Prostate gland (tissue), 2 donors: ENCODE measurements around the gene PRPF6. TPM values are rescaled to one million over a fixed set of nuclear protein-coding genes. Genes with fewer than 3 reads are reported as not detected.

Experiments used
- DNase-seq: peaks from one replicate; pipeline ENCODE4 v3.0.0-alpha.2; 2019; ENCODE audit warnings: low spot score
- H3K27ac ChIP-seq, 2 donors: fragments of 200-600 bp; sonication (generic); 2 replicates each; pipeline ENCODE4 v1.5.1; 2017 to 2019
- H3K27me3 ChIP-seq: fragments of 200-600 bp; sonication (generic); replicated peaks from 2 replicates; pipeline ENCODE4 v1.5.1; 2019; ENCODE audit not compliant: insufficient read depth
- H3K36me3 ChIP-seq, 2 donors: fragments of 200-600 bp; sonication (generic); 1 replicate in 1 of 2; 2 replicates in 1 of 2; pipeline versions ENCODE4 v1.5.1 to v1.8.1; 2017 to 2019
- H3K4me1 ChIP-seq: fragments of 200-600 bp; sonication (generic); replicated peaks from 2 replicates; pipeline ENCODE4 v1.5.1; 2019
- H3K4me3 ChIP-seq, 2 donors: fragments of 200-600 bp; sonication (generic); 2 replicates each; pipeline ENCODE4 v1.5.1; 2017 to 2019
- H3K9me3 ChIP-seq: fragments of 200-600 bp; sonication (generic); 2 replicates; pipeline ENCODE4 v1.5.1; 2017
- POLR2A ChIP-seq: fragments of 450-650 bp; IDR thresholded peaks from one replicate; pipeline ENCODE4 v1.6.1; 2016; ENCODE audit warnings: antibody characterized with exemption, mild to moderate bottlenecking
- POLR2AphosphoS5 ChIP-seq: sonication (generic); formaldehyde crosslinking; IDR thresholded peaks from one replicate; pipeline ENCODE4 v1.6.1; 2017; ENCODE audit warnings: antibody characterized with exemption
- WGBS: methylation state at CpG from one replicate; pipeline ENCODE4 v1.1.5; 2018; 5-methylcytosine and 5-hydroxymethylcytosine counted together
- intact Hi-C: fragments of 100-400 bp; cut with DNase I; formaldehyde crosslinking; loops from one replicate; pipeline ENCODE4 v1.14.2; 2022
- total RNA-seq, 2 donors: library from RNA; depleted of rRNA; stranded (reverse); fragments of >200 nt; gene quantifications; one replicate each; pipeline ENCODE4 v1.1.0, GENCODE V29; 2016
- TF ChIP-seq, protein P1 (sequence below), 4 experiments: fragments of 200-600 bp in 2 of 4; fragments of 450-650 bp in 2 of 4; sonication (generic) in 2 of 4; IDR thresholded peaks; 1 replicate in 3 of 4; 2 replicates in 1 of 4; pipeline ENCODE4 v1.5.1; 2016 to 2019; ENCODE audit warnings: antibody characterized with exemption in 4 of 4, mild to moderate bottlenecking in 2 of 4, moderate library complexity in 2 of 4

PRPF6 gene
- total RNA-seq, 2 donors from 2014 or later = 60.9 to 99.6 TPM

DNA sequence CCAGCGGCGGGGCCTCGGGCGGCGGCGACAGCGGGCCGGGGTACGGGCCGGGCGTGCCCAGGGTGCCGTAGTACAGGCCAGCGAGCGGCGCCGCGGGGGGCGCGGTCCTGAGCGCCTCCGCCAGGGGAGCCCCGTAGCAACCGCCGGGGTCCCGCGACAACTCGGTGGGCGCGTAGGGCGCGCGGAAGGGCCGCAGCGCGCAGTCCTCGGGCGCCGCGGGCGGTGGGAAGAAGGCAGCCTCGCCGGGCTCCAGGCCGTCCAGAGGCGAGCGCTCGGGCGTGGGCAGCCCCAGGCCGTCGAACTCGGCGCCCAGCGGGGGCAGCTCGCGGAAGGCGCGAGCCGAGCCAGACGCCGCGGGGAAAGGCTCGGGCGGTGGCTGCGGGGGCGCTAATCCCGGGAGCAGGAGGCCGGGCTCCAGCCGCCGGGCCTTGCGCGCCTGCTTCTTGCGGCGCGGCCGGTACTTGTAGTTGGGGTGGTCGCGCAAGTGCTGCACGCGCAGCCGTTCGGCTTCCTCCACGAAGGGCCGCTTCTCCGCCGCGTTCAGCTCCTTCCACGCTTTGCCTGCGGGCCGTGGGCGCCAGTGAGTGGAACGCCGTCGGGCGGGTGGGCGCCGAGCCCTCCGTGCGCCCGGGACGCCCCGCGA lies 67.6 kb downstream of the PRPF6 start:
- 5% methylated on average over 31 of the region's 101 CpGs for WGBS
- H3K4me1 ChIP-seq = peaks cover 3% of the 10 kb centered on the region
- peaks cover 13% of the 10 kb centered on the region for H3K27me3 ChIP-seq
- H3K4me3 ChIP-seq = peak overlapping the region in 1 of 2 donors; percentile 5
- intact Hi-C loops = no loop called here
- no peak for DNase-seq
- H3K9me3 ChIP-seq = no peaks in the 10 kb centered on the region
- TF ChIP-seq, protein P1, sequence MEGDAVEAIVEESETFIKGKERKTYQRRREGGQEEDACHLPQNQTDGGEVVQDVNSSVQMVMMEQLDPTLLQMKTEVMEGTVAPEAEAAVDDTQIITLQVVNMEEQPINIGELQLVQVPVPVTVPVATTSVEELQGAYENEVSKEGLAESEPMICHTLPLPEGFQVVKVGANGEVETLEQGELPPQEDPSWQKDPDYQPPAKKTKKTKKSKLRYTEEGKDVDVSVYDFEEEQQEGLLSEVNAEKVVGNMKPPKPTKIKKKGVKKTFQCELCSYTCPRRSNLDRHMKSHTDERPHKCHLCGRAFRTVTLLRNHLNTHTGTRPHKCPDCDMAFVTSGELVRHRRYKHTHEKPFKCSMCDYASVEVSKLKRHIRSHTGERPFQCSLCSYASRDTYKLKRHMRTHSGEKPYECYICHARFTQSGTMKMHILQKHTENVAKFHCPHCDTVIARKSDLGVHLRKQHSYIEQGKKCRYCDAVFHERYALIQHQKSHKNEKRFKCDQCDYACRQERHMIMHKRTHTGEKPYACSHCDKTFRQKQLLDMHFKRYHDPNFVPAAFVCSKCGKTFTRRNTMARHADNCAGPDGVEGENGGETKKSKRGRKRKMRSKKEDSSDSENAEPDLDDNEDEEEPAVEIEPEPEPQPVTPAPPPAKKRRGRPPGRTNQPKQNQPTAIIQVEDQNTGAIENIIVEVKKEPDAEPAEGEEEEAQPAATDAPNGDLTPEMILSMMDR (IDR thresholded peaks at IDR 0.05) = no peak
- TF ChIP-seq POLR2AphosphoS5 = no peak
- no peak for TF ChIP-seq POLR2A
- no peak overlapping the region for H3K27ac ChIP-seq
- H3K36me3 ChIP-seq = no peaks in the 10 kb centered on the region

DNA sequence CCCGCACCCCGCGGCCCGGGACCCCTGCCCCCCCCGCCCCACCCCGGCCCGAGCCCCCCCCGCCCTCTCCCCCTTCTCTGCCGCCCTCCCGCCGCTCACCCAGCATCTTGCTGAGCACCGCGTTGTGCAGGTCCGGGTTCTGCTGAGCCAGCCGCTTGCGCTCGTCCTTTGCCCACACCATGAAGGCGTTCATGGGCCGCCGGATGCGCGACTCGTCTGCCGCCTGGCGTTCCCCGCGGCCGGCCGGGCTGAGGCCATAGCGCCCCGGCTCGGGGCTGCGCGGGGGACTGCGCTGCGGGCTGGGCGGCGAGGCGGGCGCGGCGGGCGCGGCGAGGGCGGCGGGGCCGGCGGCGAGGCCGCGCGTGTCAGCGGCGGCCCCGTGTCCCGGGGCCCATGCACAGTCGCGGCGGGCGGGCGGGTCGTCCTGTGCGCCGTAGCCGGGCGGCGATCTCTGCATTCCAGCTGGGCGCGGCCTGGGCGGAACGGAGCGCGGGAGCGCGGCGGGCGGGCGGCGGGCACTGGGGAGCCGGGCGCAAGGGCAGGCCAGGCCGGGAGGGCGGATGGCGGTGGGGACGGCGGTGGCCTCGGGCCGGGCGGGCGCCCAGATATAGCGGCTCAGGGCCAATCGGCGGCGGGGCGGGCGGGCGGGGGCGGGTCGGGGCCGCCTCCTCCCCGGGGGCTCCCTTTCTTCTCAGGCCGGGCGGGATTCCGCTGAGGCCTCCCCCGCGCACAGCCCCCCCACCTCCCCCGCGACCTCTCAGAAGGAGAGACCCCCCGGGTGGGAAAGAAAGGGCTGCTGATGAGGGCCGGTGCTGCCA lies 68.3 kb downstream of the PRPF6 start, which contains the start of gene SOX18:
TSS of gene SOX18 (minus strand) at position 580 of the 818 bp plus-strand sequence. CDS start at position 457, 123 bp downstream.
- no peaks in the 10 kb centered on the region for H3K9me3 ChIP-seq
- TF ChIP-seq POLR2A = no peak
- TF ChIP-seq, protein P1 (IDR thresholded peaks at IDR 0.05) = no peak
- no peak for TF ChIP-seq POLR2AphosphoS5
- intact Hi-C loops = no loop called here
- no peak within 1 kb of the TSS for H3K27ac ChIP-seq
- H3K4me3 ChIP-seq = peak within 1 kb of the TSS; percentile 4 to 18
- H3K27me3 ChIP-seq = peaks cover 13% of the 10 kb centered on the region
- peaks cover 3% of the 10 kb centered on the region for H3K4me1 ChIP-seq
- no peaks in the 10 kb centered on the region for H3K36me3 ChIP-seq
- under 1% methylated on average over 75 of the region's 111 CpGs for WGBS
- no peak for DNase-seq

DNA sequence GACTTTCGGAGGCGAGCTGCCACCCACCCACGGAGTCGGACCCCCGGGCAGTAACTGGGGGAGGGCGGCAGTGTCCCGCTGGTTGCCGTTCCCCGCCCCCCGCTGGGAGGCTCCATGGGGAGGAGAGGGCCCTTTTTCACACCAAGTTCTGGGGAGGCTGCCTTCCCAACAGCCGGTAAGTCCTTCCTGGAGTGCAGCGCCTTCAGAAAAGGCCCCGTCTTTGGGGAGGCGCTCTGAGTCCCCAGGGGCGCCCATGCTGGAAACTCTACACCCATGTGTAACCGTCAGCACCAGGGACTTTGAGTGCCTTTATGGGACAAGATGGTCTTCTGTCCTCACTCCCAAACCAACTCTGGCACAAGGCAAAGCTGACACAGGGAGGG lies 68.9 kb downstream of the PRPF6 start:
- H3K4me3 ChIP-seq = peak overlapping the region in 1 of 2 donors; percentile 18
- peaks cover 13% of the 10 kb centered on the region for H3K27me3 ChIP-seq
- peaks cover 3% of the 10 kb centered on the region for H3K4me1 ChIP-seq
- H3K36me3 ChIP-seq = no peaks in the 10 kb centered on the region
- DNase-seq = no peak
- 18% methylated on average over 16 of the region's 16 CpGs for WGBS
- no peaks in the 10 kb centered on the region for H3K9me3 ChIP-seq
- no peak for TF ChIP-seq POLR2AphosphoS5
- TF ChIP-seq POLR2A = no peak
- no peak overlapping the region for H3K27ac ChIP-seq
- intact Hi-C loops = no loop called here

DNA sequence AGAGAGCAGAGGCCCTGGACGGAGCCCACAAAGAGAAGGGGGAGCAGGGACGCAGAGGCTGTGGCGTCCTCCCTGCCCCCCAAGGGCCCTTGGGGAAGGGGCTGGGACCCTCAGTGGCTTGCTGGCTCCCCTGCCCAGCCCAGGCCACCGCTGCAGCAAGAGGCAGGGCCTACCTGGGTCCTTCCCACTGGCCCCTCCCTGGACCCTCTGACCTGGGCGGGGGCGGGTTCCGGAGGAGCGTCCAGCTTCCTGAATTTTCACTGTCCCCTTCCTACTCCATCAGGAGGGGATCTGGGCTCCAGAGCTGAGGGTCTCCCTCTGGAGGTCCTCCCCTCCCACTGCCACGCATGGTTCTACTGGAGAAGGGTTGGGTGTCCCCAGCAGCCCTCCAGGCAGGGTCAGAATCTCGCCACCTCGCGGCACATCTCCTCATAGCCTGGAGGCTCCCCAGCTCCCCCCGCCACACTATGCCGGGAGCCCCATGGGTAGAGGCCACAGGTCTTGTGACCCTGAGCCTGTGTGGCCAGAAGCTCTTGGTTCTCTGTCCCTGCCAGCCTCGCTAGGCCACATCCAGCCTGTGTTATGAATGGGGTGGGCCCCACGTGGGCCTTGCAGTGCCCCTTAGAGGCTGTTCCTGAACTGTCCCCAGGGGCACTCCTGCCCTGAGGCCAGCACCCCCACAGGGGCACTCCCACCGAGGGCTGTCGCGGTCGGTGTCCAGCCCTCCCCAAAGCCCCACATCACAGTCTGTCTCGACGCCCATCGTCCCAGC lies 69.5 kb downstream of the PRPF6 start:
- WGBS = 74% methylated on average over 23 of the region's 23 CpGs
- Histone ChIP-seq H3K9me3 (no peaks in the 10 kb centered on the region), H3K4me1 (peaks cover 3% of the 10 kb centered on the region), H3K27ac (no peak overlapping the region), H3K36me3 (no peaks in the 10 kb centered on the region), H3K27me3 (peaks cover 13% of the 10 kb centered on the region), H3K4me3 (no peak overlapping the region)
- TF ChIP-seq, protein P1 (IDR thresholded peaks at IDR 0.05) = no peak
- TF ChIP-seq POLR2A = no peak
- no peak for TF ChIP-seq POLR2AphosphoS5
- intact Hi-C loops = no loop called here
- DNase-seq = no peak

DNA sequence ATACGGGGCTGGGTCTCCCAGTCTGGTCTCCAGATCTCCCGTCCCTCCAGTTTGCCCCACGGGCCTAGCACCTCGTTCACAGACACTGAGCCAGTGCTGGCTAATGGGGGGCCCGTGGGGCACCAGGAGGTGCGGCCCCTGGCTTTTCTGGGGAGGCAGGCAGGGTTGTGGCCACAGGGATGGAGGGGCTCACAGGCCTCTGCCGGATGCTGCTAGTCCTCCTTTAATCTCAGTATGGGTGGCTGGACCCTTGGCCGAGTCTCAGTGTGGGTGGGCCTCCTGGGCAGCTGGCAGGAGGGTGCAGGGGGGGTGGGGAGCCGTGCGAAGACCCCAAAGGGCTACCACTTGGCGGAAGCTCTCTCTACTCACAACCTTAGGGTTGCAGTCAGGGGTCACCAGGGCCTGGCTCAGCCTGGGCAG lies 70.1 kb downstream of the PRPF6 start:
- Histone ChIP-seq H3K9me3 (no peaks in the 10 kb centered on the region), H3K4me3 (no peak overlapping the region), H3K27ac (no peak overlapping the region), H3K4me1 (peaks cover 3% of the 10 kb centered on the region), H3K36me3 (no peaks in the 10 kb centered on the region), H3K27me3 (peaks cover 15% of the 10 kb centered on the region)
- WGBS = 74% methylated on average over 10 of the region's 11 CpGs
- intact Hi-C loops = no loop called here
- DNase-seq = no peak
- no peak for TF ChIP-seq POLR2AphosphoS5
- TF ChIP-seq, protein P1 (IDR thresholded peaks at IDR 0.05) = no peak
- no peak for TF ChIP-seq POLR2A
